Globus pallidus (tissue), 1 donor: ENCODE measurements around the gene ZDHHC19.
"Not testable (repeated sequence)": the region's sequence is repeated elsewhere in the genome, so short reads cannot be mapped to it uniquely, and the experiment has no call there.

Source experiments
- DNase-seq: peaks from one replicate; pipeline ENCODE4 v3.0.0-alpha.2; 2015; ENCODE audit warnings: low spot score

The ZDHHC19 gene

DNA sequence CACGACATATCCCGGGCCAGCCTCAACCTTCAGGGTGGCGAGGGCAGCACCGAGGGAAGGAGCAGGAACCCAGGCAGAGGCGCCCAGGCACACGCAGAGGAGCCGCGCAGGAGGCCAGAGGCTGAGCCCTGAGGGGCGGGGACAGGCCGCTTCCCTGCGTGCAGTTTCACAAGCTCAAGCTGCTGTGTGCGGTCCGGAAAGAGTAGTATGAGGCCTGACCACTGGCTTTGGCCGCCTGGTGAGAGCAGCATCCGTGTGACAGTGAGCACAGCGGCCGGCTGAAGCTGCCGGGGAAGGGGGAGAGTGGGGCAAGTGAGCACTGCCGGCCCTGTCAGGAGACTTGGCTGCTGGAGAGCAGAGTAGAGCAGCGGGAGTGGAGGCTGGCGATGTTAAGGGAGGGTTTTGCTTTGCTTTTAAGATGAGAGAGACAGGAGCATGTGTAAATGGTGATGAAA is 8.7 kb downstream of the ZDHHC19 start:
- DNase-seq = no peak

DNA sequence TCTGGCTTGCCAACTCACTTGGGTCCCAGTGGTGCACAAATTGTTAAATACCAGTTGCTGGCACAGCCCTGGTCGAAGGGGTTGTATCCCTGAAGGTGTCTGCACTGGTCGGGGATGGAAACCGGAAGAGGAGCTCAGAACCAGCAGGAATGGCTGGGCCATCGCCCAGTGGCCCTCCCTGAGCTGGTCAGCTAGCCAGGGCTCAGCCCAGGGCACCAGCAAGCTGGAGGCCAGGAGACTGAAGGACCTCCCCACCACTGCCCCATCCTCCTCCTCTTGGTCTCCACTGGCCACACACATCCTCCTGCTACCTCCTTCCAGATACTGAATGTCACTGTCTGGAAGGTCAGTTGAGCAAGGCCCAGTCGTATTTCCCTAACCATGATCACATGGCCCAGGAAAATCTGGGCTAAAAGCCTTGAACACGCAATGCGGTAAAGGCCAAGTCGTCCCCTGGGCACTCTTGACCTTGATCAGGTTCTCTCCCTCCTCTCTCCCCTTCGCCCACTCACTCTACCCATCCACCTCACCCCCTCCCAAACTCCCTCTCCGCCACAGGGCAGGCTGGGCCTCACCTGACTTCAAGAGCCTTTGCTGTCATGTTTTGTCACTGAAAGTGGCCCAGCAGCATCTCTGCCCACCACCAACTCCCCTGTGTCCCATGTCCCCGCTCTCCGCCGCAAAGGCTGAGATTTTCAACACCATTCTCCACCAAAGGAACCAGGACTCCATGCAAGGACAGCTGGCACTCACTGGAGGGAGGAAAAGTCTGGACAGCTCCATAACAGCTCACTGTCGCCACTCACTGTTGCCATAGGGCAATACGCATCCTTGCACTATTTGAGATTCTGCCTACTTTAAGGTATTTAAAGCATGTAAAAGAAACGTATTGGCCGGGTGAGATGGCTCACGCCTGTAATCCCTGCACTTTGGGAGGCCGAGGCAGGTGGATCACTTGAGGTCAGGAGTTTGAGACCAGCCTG is 12.1 kb downstream of the ZDHHC19 start:
- no peak for DNase-seq

DNA sequence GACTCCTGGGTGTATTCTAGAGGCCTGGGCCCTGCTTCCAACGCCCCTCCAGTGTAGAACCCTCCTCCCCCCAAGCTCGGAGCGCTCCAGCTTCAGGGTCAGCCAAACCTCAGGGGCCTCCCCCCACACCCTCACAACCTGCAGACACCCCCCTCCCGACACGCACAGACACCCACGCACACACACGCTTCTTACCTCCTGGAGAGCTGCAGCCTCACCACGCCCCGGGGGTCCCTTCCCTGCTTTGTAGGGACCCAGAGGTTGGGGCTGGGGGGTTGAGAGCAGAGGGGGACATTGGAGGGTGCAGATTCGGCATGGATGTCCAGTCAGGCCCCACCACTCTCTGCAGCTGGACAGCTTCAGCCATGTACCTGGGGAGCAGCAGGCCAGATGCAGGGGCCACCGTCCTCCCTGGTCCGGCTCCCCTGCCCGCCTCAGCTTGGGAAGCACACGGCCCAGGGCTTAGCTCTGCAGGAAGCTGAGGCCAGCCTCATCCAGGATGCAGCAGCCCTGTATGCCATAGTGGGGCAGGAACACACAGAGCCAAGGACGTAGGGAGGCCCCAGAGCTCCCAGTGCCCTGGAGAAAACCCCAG is 13.0 kb downstream of the ZDHHC19 start:
- DNase-seq = no peak

DNA sequence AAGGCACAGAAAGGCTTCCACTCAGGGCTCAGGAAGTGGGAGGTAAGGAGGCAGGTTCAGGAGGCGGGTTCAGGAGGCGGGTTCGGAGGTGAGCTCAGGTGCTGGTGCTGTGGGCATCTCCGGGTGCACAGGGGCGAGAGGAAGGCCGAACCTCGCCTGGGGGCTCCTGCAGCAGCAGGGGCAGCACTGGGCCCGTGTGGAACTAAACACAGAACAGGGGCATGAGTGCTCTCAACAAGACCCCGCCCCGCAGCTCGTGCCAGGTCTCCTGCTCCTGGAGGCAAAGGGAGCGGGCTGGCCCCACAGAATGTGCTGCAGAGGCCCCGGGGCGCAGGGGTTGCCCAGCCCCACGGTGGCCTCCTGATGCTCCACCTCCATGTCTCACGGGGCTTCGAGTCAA is 13.7 kb downstream of the ZDHHC19 start:
- no peak for DNase-seq

DNA sequence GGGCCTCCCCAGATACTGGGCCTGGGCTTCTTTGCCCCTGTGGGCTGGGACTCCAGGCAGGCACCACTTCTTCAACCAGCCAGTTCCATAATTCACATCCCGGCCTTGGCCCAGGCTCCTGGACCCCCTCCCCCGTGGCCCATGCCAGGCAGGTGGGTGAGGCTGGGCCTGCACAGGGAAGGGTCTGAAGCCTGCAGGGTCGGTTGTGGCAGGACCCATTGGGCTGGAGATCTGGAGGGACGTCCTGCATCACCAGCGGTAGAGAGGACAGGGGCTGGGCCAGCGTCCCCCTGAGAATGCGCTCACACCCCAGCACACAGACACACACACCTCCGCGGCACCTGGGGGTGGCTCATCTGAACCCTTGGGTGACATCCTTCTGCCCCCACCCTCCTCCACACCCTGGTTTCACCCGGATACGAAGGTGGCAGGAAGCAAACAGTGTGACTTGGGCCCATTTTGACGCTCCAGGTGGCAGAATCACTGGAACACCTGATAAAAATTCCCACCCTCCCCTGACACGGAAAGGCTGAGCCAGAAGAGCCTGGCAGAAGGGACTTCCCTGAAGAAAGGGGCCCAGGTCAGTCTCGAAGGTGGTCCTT is 15.4 kb downstream of the ZDHHC19 start:
- no peak for DNase-seq

DNA sequence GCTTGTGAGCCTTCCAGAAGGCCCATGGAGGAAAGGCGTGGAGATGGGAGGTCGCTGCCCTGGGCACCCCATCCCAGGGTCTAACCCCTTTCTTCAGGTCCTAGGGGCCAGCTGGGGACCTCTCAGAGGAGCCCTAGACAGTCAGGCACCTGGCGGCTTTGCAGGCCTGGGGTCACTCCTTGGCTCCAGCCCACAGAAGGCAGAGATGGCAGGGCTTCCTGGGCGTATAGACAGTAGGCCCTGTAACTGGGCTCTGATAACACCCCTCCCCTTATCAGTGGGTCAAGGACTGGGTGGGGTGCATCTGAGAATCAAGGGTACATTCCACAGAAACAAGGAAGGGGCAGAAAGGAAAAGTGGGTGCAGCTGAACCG is 16.7 kb downstream of the ZDHHC19 start:
- DNase-seq = no peak

DNA sequence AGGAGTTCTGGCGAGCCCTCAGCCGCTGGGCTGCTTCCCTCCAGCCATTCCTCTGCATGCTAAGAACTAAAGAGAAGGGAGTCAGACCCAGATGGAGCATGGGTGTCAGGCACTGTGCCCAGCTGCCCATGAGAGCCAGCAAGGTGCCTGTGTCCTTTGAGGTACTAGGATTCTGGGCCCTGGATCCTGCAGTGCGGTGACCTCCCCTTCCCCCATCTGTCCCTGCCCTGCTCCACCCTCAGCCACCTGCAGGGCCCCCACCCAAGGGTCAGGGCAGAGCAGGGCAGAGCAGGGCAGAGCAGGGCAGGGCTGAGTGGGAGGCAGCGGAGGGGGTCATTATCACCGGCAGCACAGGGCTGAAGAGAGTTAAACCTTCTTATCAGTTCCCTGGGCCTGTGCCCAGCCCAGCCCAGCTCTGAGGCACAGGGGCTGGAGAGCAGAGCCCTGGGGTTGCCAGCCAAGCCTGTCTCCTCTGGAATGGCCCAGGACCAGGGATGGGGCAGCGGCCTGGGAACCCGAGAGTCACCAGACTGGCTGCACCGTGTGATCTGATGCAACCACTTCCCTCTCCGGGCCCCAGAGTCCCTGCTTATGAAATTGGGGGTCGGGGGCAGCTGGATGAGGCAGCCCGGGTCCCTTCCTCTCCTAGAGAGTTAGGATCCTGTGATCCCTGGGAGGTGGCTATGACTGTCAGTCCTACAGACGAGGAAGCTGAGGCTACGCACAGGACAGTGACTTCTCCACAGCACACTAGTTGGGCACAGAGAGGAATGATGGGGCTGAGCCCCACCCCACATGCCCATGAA is 17.3 kb downstream of the ZDHHC19 start:
- no peak for DNase-seq

DNA sequence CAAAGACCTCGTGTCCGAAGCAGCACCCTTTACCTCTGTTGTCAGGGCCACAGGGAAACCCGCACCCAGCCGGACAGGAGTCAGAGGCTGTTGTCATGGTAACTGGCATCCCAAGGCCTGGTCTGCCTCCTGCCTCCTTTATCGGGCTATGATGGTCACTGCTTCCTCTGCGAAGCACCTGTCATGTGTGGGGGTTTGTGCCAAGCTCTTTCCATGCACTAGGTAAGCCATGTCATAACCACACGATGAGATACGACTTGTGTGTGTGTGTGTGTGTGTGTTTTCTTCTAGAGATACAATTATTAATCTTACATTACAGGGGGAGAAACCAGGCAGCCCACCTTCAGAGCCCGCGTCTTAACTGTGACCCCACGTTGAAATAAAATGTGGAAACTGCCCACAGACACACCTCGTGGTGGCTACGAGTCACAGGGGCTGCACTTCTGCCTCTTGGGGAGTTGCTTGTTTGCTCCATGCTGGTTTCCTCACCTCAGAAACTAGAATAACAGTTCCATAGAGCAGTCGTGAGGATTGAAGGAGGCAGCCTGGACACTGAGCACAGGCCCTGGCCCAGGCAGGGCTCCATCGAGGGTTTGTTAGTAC is 18.0 kb downstream of the ZDHHC19 start:
- DNase-seq = no peak

DNA sequence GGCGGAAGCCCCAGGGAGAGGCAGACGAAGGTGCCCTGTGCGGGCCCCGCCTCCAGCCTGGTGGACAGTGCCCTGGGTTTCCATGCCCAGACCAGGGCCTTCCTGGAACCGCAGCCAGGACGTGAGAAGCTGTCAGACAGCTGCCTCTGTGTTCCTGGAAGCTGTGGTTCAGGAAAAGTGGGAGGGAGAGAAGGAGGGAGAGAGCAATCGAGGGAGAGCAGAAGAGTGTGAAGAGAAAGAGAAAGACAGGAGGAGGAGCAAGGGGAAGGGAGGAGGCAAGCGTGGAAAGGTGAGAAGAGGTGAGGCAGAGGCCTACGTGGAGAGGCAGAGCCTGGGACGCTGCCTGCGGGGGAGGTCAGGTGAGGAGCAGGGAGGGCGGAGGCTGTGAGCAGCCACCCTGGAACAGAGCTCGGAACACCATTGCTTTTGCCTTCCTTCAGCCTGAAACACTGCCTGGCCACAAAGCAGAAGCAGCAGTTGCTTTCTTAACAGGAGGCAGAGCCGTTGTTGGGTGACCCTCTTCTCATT is 18.6 kb downstream of the ZDHHC19 start:
- DNase-seq = no peak

DNA sequence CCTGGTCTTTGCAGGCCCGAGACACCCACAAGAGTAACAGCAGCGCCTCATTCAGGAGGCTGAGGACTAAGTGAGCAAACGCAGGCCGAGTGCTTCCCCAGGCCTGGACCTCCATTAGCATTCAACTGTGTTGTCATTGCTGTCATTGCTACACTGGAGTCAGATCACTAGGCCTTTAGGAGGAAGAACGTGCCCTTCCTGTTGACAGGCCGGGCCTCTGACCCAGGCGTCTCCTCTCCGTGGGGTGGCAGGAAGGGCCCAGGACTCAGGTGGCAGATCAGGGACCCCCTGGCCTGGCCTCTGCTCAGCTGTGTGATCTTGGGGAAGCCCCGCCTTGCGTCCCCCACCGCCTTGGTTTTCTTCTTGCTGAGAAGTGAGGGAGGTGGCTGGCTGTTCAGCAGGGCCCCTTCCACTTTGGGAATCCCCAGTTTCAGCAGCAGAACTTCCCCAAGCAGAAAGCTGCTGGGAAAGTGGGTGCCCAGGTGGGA is 19.1 kb downstream of the ZDHHC19 start:
- no peak for DNase-seq

DNA sequence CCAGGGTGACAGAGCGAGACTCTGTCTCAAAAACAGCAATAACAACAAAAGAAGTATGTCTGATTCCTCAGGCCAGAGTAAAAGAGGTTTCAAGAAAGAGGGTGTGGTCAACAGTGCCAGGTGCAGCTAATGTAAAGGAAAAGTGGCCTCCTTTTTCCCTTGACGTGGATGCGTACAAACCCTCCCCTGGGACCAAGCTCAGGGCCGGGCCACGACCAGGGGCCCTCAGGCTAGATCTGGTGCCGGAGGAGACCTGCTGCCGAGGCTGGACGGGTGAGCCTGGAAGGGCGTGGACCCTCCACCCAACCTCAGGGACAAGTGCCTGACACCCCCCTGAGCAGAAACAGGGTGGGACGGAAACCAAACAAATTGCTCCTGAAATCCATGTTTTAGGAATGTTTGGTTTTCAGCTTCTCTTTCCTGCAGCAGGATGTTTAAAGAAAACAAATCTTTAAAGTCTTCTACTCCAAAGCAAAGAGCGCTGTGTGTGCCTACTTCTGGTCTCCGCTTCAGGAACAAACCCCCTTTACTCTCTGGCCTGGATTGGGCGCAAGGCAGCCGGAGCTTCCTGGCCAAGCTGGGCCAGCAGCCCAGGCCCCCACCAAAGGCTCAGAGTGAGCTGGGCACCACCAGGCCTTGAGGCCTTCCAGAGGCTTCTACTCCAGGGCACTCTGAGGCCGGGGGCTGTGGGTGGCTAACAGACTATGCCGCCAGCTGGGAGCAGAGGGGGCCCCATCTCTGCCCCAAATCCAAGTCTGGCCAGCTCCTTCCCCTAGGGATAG is 21.4 kb downstream of the ZDHHC19 start:
- peak; percentile 42 for DNase-seq

DNA sequence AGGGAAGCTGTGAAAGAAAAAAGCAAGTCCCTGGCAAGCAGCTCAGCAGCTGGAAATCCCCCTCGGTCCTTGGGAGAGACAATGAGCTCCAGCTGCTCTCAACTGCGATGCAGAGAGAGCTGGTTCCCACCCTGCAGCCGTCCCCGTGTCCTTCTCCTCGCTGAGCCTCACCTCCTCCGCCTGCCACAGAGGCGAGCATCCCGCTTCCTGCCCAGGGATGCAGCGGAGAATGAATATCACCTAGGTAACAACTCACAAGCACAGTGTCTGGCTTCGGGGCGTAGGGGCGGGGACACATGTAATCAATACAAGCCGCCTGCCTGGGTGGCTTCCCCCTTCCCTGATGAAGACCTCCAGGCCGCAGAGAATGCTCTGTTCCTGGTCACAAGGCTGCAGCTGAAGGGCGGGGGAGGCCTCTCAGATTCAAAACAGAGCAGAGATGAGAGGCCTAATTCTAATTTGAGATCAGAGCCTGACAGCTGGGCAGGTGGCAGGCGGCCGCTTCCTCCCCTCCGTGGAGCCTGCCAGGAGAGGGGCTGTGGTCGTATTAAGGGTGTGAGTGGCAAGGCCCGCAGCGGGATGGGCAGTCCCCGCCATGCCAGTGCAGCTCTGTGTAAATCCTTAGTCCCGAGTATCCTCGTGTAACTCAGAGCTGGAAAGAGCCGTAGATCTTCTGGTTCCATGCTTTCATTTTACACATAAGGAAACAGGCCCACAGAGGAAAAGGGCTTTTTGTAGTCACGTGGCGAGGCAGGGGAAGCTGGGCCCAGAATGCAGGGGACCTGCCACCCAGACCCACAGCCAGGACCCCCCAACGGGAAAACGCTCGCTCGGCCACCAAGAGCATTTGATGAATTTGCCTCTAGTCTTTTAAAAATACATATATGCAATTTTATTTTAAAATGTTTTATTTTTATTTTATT is 24.3 kb downstream of the ZDHHC19 start:
- DNase-seq = no peak

DNA sequence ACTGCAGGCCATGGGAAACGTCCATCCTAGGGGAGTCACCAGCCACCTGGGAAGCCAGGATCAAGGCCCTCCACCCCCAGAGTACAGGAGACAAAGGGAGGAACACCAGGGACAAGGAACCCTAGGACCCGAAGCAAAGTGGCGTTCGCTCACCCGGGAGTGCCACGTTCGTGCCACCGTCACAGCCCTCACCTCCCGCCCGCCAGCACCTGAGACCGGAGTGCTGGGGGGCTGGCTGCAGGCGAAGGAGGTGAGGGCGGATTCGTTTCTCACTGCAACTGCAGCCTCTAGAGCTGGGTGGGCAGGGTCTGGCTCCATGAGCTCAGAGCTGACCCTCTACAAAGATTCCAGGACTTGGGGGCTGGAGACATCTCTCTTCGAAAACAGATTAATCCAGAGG is 26.3 kb downstream of the ZDHHC19 start:
- DNase-seq = no peak

DNA sequence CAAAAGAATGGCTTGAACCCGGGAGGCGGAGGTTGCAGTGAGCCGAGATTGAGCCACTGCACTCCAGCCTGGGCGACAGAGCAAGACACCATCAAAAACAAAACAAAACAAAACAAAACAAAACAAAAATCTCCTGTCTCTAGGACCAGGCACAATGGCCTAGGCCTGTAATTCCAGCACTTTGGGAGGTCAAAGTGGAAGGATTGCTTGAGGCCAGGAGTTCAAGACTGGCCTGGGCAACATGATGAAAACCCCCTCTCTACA is 27.1 kb downstream of the ZDHHC19 start:
- DNase-seq = not testable (repeated sequence)

DNA sequence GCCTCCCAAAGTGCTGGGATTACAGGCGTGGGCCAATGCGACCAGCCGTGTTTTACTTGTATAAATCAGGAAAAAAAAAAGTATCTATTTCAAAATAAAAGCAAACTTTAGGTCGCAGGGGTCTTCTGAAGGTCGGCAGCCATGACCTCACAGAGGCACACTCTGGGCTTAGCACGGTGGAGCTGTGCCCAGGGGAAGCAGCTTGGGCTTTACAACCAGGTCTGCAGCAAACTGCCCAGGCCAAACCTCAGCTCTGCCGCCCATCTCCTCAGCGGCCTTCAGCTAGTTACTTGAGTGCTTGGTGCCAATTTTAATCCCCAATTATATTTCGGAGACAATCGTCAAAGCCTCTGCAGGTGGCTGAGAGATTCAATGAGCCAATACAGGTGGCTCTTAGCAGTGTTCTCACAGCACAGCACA is 30.1 kb downstream of the ZDHHC19 start:
- DNase-seq = no peak

DNA sequence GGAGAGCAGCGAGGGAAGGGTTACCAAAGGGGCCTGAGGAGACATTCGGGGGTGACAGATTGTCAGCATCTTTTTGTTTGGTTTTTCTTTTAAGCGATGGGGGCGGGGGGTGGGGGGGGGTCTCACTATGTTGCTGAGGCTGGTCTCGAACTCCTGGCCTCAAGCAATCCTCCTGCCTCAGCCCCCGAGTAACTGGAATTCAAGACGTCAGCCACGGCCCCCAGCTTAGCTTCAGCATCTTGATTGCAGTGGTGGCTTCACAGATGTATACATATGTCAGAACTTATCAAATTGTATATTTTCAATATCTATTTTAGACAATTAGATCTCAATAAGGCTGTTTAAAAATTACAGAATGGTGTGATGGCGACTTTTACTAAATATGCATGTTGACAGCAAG is 30.9 kb downstream of the ZDHHC19 start:
- DNase-seq = no peak

DNA sequence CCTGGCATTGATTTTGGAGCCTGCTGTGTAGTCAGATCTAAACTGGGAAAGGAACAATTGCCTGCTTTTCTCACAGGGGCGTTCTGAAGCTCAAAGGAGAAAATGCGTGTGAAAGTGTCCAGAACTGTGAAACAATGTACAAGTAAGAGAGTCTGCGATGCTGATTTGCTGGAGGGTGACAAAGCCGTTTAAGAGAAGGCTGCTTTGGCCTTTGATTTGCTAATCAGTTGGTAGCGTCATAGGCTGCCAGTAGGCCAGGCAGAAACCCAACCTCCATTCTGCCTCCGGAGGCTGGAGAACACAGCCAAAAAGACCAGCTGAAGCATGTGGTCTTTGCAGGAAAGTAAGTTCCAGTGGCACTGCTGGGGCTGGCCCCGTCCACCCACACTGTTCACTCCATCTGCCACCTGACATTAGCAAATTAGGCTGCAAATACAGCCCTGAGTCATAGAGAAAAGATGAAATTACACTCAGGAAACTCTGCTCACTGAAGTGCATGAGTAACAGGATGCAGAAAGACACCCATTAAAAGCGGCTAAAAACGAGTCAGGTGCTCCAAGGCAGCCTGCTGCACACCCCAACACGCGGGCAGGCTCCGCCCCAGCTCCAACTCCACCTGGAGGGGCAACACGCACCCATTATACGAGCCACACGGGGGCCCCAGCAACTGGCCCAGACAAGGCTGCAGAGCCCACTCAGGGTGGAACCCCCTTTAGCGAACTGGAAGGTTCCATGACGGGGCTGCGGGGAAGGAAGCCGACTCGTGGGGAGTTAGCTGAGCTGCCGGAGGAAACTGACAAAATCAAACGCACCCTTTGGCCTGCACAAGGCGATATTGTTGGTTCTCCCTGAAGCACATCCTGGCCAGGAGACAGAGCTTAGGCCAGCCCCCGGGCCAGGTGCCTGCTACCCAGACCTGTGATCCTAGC is 31.6 kb downstream of the ZDHHC19 start:
- DNase-seq = peak; percentile 87

DNA sequence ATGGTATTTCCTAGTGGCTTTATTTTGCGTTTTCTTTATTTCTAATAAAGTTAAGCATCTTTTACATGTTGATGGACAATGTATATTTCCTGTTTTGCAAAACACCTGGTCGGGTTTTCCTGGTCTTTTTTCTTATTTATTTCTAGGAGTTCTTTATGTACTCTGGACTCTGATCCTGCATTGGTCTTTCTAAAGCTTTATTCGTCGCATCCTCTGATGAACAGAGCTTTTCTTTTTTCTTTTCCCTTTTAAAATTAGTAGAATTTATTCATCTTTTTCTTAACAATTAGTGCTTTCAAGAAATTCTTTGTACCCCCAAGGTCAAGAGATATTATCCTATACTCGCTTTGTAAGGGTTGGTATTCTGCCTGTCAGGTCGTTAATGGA is 32.2 kb downstream of the ZDHHC19 start:
- DNase-seq = no peak

DNA sequence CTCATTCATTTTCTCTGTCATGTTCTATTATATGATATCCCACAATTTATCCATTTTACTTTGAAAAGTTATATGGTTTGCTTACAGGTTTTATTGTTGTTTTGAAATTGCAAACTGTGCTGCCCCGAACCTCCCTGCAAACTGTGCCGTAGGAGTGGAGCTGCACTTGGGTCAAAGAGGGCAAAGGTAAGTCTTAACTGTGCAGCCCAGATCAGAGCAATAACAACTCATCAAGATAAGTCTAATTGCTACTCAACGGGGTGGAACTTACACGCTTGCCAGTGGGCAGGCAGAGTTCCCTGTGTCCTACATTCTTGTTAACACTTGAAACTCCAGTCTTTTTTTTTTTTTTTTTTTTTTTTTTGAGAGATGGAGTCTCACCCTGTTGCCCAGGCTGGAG is 33.2 kb downstream of the ZDHHC19 start:
- no peak for DNase-seq
